ENCODE data around the gene FARP2. TPM values are rescaled to one million over a fixed set of nuclear protein-coding genes. Genes with fewer than 3 reads are reported as not detected.

The FARP2 gene
- total RNA-seq, 1 donor from 2014 or later = 120 TPM

DNA sequence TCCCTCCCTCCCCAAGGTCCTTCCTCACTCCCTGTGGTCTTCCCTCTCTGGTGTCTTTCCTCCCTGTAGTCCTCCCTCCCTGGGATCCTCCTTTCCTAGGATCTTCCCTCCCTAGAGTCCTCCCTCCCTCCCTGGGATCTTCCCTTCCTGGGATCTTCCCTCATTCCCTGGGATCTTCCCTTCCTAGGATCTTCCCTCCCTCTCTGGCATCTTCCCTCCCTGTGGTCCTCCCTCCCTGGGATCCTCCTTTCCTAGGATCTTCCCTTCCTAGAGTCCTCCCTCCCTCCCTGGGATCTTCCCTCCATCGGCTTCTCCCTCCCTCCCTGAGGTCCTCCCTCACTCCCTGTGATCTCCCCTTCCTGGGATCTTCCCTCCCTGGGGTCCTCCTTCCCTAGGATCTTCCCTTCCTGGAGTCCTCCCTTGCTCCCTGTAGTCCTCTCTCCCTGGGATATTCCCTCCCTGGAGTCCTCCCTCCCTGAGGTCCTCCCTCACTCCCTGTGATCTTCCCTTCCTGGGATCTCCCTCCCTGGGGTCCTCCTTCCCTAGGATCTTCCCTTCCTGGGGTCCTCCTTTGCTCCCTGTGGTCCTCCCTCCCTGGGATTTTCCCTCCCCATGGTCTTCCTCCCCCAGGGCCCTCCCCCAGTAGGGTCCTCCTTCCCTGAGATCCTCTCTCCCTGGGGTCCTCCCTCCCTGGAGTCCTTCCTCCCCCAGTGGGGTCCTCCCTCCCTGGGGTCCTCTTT is 129.3 kb downstream of the FARP2 start:
- DNase-seq (ENCODE audit: low spot score) = no peak

DNA sequence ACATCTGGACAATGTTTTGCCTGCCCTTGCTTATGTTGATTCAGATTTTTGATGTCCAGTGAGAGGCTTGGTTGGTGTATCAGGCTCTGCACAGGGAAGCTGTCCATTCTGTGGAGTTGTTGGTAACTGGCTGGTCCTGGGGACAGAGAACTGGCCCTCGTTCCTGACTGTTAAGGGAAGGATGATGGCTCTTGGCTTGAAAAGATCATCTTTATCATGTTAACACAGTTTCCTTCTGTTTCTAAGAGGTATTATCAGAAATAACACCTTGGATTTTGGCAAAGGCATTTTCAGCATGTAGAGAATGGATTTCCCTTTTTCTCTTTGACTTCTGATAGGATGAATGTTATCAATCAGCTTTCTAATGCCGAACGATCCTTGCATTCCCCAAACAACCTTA is 133.0 kb downstream of the FARP2 start:
- DNase-seq (ENCODE audit: low spot score) = no peak

DNA sequence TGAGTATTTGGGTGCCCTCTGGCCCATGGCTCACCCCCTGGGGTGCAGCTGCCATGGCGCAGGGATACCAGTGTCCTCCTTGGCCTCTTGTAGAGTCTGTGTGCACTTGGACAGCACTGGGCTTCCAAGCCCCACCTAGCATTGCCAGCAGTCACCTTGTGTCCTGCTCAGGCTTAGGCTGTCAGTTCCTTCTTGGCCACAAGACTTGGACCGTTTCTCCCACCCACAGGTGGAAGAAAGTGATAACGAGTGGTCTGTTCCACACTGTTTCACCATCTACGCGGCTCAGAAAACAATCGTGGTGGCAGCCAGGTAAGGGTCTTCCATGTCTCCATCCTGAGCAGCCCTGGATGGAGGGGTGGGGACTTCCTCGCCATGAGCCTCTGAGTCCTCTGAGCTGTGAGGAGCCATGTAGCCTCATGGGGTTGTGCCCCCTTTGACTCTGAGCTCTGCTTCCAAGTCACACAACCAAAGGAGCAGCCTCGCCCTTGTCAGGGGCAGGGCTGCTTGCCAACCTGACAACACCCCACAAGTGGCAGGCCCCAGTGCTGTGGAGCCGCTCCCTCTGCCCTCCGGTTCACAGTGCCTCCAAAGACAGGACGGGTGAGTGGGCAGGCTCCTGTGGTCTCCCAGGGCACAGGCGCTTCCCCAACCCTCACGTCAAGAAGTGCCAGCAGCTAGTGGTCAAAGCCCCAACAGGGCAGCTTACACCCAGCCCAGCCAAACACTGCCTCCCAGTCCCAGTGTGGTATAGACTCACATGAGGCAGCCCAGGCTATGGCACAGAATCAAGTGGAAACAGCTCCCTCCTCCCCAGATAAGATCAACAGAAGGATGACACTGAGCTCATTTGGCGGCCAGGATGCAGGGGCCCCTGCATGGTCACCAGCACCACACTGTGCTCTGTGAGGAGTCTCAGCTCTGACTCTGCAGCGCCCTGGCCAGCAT is 133.9 kb downstream of the FARP2 start:
- DNase-seq (ENCODE audit: low spot score) = no peak

DNA sequence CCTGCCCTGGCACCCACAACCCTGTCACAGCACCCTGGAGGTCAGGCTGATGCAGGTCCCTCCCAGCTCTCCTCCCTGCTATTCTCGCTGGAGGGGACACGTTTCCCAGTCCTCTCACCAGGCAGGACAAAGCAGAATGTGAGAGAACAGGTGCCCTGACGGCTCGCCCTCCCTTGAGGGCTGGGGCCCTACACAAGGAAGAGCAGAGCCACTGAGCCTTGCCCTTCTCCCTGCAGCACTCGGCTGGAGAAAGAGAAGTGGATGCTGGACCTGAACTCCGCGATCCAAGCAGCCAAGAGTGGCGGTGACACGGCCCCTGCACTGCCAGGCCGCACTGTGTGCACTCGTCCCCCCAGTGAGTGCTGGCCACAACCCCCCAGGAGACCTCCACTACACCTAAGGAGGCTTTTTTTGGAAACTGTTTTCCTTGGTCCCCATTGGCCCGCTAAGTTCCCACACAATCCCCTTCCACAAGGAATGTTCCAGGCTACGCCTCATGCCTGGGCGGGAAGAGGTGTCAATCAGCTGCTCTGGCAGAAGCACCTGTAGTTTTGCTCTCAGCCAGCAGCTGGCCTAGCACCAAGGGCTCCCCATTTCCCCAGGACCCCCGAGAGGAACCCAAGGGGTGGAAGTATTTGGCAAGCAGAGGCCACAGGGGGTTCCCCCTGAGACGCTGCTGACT is 134.9 kb downstream of the FARP2 start:
- no peak for DNase-seq (ENCODE audit: low spot score)

DNA sequence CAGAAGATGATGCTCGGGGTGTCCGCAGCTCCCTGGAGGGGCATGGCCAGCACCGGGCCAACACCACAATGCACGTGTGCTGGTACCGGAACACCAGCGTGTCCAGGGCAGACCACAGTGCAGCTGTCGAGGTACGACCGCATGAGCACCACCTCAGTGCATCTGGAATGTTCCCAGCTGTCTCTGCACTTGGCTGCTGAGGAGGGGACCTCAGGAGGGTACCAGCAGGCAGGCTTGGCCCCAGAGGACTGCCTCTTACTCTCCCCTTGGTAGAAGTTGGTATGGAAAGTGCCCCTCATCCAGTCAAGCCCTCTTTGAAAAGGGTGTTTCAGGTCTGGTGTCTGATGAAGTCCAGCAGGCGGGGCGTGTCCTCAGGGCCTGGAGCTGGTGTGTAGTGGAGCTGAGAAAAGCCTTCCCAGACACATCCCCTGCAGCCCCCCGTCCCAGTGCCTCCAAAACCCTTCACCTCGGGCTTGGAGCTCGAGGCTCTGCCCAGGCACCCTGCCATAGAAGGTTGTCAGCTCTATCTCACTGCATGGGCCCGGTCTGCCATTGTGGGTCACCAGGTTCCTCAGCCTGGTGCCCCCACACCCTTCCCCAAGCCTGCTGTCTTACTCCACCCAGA is 135.6 kb downstream of the FARP2 start:
- DNase-seq (ENCODE audit: low spot score) = no peak

DNA sequence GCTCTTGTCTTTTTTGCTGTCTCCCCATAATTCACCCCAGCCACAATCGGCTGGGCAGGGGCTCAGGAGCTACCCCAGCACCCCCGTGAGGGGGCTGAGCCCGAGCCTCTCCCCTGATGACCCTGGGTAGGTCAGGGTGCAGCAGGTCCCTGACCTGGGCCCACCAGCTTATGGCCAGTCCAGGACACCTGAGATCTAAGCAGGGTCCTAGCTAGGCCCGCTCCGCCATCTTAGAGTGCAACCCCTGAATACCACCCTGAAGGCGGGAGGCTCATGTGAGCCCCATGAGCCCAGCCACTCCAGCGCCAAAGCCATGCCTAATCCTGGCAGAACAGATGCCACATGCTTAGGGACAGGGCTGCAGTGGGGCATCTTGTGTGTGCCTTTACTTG is 136.1 kb downstream of the FARP2 start:
- no peak for DNase-seq (ENCODE audit: low spot score)

DNA sequence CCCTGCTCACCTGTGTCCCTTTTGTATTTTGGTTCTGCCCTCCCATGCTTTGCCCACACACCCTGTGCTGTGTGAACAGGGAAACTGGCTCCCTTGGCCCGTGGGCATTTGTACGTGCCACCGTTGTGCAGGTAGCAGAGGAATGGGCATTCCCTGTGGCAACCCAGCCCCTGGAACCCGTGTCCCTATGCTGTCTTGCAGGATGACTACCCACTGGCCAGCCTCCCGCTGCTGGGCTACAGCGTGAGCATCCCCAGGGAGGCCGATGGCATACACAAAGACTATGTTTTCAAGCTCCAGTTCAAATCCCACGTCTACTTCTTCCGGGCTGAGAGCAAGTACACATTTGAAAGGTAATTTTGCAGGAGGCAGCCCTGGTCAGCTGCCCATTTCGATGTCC is 137.0 kb downstream of the FARP2 start:
- no peak for DNase-seq (ENCODE audit: low spot score)

DNA sequence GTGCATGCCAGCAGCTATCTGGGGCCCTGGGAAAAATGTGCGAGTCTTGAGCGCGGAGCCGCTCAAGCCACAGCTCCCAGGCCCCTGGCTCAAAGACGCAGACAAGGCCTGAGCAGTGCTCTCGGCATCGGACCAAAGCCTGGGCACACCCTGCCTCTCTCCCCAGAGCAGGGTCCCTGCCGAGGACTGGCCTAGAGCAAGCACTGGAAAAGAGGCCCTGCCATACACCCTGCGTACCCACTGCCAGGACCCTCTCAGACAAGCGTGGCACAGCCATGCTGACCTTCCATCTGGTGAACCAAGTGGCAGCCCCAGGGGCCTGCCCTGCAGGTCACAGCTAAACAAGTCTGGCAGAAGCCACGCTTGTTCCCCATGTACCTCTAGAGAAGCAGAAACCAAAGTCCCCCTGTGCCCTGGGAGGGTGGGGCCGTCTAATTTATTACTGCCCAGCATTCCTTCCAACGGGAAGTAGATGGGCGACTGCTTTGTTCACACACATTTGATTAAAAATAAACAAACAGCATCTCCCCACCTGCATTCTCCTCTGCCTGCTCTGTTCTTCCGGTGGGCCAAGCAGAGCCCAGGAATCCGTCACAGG is 138.3 kb downstream of the FARP2 start:
- DNase-seq (ENCODE audit: low spot score) = no peak

DNA sequence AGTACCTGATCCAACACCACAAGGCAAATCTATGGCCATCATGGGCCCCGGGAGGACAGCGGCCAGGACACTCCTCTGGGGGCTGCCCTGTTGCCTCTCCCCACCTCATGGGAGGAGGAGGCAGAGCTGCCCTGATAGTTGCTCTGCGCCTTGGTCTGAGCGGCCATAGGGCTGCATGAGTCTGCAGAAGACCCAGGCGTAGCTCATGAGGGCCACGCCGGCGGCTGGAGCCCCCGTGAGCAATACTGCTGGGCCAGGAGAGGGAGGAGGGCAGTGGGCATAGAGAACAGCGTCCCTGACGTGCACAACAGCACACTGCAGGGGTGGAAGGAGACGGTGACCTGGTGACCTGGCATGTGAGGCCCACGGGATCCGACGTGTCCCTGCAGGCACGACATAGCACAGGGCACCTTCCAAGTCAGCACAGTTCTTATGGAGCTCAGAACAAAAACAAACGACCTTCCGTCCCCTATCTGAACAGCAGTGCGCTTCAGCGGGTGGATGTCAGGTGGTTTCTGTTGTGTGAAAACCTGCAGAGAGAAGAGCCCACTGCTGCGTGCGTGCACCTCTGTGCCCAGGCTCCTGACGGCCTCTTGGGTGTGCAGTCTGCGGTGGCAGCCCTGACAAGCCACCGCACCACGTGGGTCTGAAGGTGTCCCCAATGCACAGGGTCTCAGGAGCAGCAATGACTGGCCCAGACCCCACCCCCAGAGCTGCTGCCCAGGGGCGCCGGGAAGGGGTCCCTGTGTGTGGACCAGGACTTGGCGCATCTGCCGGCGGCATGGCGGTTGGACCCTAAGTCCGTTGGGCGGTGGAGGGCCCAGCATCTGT is 139.3 kb downstream of the FARP2 start:
- no peak for DNase-seq (ENCODE audit: low spot score)

DNA sequence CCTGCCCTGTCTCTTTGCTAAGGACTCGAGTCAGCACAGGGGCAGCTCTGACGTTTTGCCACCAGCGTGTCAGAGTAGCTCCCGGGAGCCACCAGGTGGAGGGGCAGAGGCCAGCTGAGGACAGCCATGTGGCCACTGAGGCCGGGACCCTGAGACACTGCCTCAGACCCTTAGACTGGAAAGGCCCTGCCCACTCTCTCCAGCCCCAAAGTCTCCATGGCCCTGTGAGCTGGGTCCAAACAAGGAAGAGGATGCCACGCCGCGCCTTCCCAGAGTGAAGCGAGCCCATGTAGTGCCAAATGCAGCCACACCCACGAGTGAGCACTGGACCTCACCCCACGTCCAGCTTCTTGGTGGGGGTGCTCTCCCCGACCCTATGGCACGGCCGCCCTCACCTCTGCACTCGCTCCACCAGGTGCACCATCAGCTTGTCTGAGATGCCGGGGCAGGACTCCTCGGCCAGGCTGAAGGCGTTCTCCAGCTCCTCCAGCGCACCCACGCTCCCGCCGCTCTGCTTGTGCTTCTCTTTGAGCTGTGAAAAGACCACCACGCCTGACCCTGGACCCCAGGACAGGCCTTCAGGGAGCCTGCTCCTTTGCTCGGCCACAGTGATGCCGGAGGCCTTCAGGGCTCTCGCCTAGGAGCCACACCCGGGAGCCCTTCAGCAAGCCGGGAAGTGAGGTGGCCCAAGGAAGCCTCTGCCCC is 140.1 kb downstream of the FARP2 start:
- DNase-seq (ENCODE audit: low spot score) = no peak

DNA sequence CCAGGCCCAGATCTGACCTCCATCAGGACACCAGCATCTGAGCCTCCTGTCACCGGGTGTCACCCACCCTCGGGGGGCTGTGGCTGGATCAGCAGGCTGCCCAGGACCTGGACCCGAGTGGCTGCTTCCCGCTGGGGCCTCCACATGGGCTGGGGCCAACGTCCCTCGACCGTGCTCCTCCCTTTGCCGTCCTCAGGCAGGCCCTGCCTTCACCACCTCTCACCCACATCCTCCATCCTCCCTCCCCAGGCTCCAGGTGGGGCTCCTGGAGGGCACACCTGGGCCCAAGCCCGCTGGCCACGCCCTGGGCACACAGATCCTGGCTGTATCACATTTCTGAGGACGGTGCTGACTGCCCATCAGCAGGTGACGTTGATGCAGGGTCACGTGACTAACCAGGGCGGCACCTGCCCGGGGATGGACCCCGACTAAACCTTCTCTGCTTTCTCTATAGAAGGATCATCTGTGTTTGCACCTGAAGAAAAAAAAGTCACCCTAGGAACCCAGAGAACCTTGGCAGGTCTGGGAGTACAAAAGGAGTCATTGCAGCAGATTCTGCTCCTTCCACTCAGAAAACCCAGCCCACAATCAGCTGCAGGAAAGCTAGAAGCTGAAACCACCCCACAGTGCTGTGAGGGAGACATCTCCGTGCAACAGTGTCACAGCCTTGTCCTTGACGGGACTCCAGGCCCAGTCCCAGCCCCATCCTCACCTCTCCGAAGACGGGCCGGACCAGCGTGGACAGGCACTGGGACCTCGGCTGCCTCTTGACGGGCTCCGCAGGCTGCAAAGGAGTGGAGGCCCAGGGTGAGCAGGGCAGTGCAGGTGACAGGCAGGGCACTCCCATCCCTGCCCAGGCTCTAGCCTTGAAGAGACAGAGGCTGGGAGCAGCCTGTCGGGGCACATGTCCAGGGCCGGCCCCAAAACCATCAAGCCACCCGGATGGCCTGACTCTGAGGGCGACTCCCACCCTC is 141.1 kb downstream of the FARP2 start:
- no peak for DNase-seq (ENCODE audit: low spot score)

DNA sequence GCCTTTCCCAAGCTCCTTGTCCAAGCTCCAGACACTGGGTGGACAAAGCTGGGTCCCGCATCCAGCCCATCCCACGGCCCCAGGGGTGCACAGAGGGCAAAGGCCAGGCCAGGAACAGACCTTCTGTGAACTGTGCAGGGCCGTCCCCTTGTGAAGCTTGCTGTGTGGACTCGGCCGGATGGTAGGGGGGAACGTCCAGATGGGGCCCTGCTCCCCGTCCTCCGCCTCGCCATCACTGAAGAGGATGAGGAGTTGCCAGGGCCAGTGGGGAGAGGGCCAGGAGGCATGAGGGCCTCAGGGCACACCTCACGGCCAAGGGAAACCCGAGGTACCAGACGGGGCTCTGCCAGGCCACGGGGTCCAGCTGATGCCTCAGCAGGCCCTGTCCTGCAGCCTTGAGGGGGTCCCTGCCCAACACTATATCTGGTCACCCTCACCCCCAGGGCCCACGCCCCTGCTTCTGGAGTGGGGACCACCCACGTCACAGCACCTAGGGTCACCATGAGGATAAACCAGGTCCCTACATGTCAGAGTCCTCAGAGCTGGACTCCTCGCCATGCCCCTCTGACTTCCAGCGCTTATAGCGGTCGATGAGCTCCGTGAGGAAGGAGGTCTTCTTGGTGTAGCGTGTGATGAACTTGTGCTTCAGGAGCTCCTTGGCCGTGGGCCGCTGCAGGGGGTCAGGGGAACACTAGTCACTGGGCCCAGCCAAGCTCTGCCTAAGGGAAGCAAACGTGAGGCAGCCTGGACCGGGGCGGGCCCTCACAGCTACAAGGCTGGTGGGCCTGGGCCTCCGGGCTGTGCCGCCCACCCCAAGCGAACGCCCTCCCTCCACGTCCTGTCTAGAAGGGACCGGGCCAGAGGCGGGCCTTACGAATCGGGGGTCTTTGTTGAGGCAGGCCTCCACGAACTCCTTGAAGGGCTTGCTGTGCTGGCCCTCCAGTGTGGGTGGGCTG is 142.3 kb downstream of the FARP2 start:
- DNase-seq (ENCODE audit: low spot score) = no peak

DNA sequence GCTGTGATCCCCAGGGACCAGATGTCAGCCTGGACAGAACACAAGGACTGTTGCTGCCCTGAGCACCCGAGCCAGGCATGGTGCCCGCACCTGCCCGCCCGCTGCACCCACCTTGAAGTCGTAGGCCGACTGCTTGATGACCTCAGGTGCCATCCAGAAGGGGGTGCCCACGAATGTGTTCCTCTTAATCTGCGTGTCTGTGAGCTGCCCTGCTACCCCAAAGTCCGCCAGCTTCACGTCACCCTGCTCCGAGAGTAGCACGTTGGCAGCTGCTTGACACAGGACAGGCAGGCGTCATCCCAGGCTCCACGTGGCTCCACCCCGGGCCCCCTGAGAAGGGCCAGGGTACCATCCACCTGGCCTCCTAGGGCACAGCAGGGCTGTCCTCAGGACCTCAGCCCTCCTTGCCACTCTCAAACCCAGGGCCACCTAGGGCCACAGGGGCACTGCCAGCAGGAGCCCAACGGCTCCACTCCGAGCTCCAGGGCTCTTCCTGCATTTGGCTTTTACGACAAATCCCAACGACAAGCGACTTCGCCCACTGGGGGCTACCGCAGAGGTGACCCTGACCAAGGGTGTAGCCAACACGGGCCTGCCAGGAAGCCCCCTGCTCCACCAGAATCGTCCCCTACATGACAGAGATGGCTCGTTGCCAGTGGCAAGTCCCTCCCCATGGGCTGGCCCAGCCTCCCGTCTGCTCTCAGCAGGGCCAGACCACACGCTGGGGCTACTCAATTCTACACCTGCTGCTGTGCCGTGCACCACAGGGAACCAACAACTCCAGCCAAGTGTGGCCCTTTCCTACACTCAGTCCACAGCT is 143.3 kb downstream of the FARP2 start:
- no peak for DNase-seq (ENCODE audit: low spot score)

DNA sequence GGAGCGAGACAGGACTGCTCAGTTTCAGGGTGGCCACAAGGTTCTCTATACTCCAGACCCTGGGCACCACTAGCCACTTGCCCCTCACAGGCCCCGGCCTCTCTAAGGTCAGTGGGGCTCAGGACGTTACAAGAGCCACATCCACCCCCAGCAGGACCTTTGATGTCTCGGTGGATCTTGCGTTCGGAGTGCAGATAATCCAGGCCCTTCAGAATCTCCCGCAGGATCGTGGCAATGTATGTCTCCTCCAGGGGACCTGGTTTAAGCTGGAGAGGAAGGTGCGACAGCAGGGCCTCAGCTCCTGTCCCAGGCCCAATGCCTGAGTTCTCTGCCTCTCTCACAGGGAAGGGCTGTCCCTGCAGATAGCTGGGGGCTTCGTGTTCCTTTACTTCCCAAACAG is 143.9 kb downstream of the FARP2 start:
- no peak for DNase-seq (ENCODE audit: low spot score)

DNA sequence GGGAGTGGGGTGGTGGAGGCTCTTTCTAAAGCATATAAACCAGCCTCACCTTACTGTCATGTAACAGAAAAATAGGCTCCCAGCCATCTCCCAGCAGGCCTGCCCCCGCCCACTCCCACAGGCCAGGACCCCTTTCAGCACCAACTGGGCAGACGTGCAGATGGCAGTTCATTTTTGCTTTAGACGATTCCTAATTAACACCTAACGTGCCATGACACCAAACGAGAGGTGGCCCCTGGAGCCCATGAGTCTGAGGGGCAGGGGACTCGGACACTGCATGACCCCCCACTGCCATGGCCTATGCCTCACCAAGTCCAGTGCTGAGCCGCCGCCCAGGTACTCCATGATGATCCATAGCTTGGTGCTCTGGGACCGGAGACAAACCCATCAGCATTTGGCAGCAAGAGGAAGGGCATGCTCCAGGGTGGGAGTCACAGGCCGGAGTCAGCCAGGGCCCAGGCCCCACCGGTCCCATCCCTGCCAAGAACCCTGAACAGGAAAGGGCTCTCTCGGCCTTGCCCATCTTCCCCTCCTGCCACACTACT is 144.4 kb downstream of the FARP2 start:
- no peak for DNase-seq (ENCODE audit: low spot score)

DNA sequence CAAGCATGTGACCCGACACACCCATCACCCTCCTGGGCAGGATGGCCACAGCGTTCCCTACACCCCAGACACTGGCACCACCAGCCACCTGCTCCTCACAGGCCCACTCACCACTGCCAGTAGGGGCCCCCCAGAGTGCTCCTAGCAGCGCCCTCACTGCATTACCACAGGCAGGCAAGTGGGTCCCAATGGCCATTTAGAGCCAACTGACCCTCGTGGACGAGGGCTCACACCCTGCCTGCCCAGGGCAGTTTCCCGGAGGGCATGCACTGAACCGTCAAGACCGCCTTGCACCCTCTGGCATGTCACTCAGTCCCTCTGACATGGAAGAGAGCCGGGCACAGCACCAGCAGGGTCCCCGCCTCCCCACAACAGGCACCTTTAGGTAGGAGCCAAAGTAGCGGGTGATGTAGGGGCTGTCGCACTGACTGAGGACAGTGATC is 145.0 kb downstream of the FARP2 start:
- no peak for DNase-seq (ENCODE audit: low spot score)
